Vagina (tissue), 2 donors: ENCODE results near the gene LRRC55. TPM values are rescaled to one million over a fixed set of nuclear protein-coding genes. Genes with fewer than 3 reads are reported as not detected.

Experiments used
- DNase-seq, 2 donors: peaks; one replicate each; pipeline ENCODE4 v3.0.0-alpha.2; 2017; ENCODE audit errors: extremely low spot score in 2 of 2
- H3K27ac ChIP-seq: fragments of 200-600 bp; sonication (generic); one replicate; pipeline ENCODE4 v1.5.1; 2019
- H3K27me3 ChIP-seq: fragments of 200-600 bp; sonication (generic); one replicate; pipeline ENCODE4 v1.5.1; 2019
- H3K36me3 ChIP-seq, 2 donors: fragments of 200-600 bp; sonication (generic); one replicate each; pipeline ENCODE4 v1.5.1; 2017 to 2019
- H3K4me1 ChIP-seq: fragments of 200-600 bp; sonication (generic); one replicate; pipeline ENCODE4 v1.5.1; 2019
- H3K4me3 ChIP-seq, 2 donors: fragments of 200-600 bp; sonication (generic); 1 replicate in 1 of 2; 2 replicates in 1 of 2; pipeline ENCODE4 v1.5.1; 2016 to 2019
- H3K9me3 ChIP-seq: fragments of 200-600 bp; sonication (generic); one replicate; pipeline ENCODE4 v1.5.1; 2019
- POLR2A ChIP-seq, 2 donors: fragments of 450-650 bp; IDR thresholded peaks; one replicate each; pipeline ENCODE4 v1.6.1; 2017; ENCODE audit warnings: antibody characterized with exemption in 2 of 2, mild to moderate bottlenecking in 2 of 2, moderate library complexity in 2 of 2
- POLR2AphosphoS5 ChIP-seq, 2 donors: sonication (generic); formaldehyde crosslinking; IDR thresholded peaks; one replicate each; pipeline ENCODE4 v1.9.0; 2017; ENCODE audit warnings: antibody characterized with exemption in 2 of 2, mild to moderate bottlenecking in 2 of 2, low read depth in 1 of 2; ENCODE audit not compliant: insufficient read depth in 1 of 2
- intact Hi-C: fragments of 100-400 bp; cut with DNase I; formaldehyde crosslinking; loops from one replicate; pipeline ENCODE4 v1.15.1; 2023
- total RNA-seq: library from RNA; depleted of rRNA; stranded (reverse); fragments of >200 nt; gene quantifications from one replicate; pipeline ENCODE4 v1.2.3, GENCODE V29; 2016
- TF ChIP-seq, protein P1 (sequence below), 3 experiments: fragments of 450-650 bp in 2 of 3; fragments of 200-600 bp in 1 of 3; sonication (generic) in 1 of 3; IDR thresholded peaks; one replicate each; pipeline ENCODE4 v1.5.1; 2017 to 2019; ENCODE audit warnings: antibody characterized with exemption in 3 of 3, mild to moderate bottlenecking in 2 of 3, moderate library complexity in 2 of 3

LRRC55 gene
- total RNA-seq, 1 donor from 2014 or later = 0.74 TPM

DNA sequence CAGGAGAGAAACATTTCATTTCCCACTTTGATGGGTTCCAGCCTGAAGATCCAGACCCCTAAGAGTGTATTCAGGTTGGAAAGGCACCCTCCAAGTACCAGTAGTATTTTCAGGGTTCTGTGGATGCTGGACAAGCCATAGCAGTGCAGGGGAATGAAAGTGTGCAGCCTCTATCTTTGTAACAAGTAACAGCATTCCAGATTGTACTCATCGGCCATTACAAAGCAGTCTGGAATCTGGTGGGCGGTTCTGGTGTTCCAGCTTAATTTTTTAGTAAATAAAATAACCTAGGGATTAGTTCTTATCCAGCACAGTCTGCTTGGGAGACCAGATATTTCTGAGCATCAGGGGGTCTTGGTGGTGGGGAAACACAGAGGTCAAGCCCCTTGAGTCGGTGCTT lies 32.7 kb downstream of the LRRC55 start:
- H3K27ac ChIP-seq = no peak overlapping the region
- intact Hi-C loops = no loop called here
- H3K27me3 ChIP-seq = no peaks in the 10 kb centered on the region
- TF ChIP-seq, protein P1, sequence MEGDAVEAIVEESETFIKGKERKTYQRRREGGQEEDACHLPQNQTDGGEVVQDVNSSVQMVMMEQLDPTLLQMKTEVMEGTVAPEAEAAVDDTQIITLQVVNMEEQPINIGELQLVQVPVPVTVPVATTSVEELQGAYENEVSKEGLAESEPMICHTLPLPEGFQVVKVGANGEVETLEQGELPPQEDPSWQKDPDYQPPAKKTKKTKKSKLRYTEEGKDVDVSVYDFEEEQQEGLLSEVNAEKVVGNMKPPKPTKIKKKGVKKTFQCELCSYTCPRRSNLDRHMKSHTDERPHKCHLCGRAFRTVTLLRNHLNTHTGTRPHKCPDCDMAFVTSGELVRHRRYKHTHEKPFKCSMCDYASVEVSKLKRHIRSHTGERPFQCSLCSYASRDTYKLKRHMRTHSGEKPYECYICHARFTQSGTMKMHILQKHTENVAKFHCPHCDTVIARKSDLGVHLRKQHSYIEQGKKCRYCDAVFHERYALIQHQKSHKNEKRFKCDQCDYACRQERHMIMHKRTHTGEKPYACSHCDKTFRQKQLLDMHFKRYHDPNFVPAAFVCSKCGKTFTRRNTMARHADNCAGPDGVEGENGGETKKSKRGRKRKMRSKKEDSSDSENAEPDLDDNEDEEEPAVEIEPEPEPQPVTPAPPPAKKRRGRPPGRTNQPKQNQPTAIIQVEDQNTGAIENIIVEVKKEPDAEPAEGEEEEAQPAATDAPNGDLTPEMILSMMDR (IDR thresholded peaks at IDR 0.05) = no peak
- TF ChIP-seq POLR2AphosphoS5 (IDR thresholded peaks at IDR 0.05; ENCODE audit: insufficient read depth in 1 of 2, low read depth in 1 of 2) (no peak), POLR2A (IDR thresholded peaks at IDR 0.05) (no peak)
- no peak overlapping the region for H3K4me3 ChIP-seq
- no peaks in the 10 kb centered on the region for H3K9me3 ChIP-seq
- H3K36me3 ChIP-seq = no peaks in the 10 kb centered on the region
- no peaks in the 10 kb centered on the region for H3K4me1 ChIP-seq
- DNase-seq = no peak

DNA sequence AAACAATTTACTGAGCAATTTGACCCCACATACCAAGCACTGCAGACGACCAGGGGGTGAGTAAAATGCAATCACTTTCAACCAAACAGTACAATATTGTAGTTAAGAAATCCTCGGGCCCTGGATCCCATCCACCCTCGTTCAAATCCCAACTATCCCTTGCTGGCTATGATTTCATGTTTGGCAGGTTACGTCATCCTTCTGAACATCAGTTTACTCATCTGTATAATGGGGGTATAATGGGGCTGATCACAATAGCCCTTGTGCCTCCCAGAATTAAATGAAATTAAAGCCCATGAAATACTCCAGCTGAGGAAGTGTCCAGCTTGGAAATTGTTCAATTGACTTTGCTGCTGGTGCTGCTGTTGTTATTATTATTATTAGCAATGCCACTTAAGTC lies 34.7 kb downstream of the LRRC55 start:
- H3K4me1 ChIP-seq = no peaks in the 10 kb centered on the region
- no peaks in the 10 kb centered on the region for H3K27me3 ChIP-seq
- no peaks in the 10 kb centered on the region for H3K9me3 ChIP-seq
- no peak overlapping the region for H3K4me3 ChIP-seq
- intact Hi-C loops = no loop called here
- no peak for DNase-seq
- no peaks in the 10 kb centered on the region for H3K36me3 ChIP-seq
- H3K27ac ChIP-seq = no peak overlapping the region
- TF ChIP-seq POLR2A (IDR thresholded peaks at IDR 0.05) = no peak
- TF ChIP-seq POLR2AphosphoS5 (IDR thresholded peaks at IDR 0.05; ENCODE audit: insufficient read depth in 1 of 2, low read depth in 1 of 2) = no peak
- TF ChIP-seq, protein P1 (IDR thresholded peaks at IDR 0.05) = no peak

DNA sequence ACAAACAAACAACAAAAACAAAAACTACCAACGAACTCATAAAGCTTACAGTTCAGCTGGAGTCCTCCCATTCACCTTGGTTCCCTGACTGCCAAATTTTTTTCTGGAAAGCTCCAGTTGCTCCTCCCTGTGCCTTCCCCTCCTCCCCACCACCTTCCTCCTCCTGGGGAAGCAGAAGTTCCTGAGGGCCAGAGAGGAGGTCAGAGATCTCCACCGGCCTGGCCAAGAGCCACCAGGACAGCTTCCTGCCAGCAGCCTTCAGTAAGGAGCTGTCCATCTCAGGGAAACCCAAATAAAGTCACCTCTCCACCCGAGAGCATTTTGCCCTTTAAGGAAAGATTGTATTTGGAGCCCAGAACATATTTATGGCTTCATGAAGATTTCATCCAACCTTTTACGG lies 35.3 kb downstream of the LRRC55 start:
- no peak for DNase-seq

DNA sequence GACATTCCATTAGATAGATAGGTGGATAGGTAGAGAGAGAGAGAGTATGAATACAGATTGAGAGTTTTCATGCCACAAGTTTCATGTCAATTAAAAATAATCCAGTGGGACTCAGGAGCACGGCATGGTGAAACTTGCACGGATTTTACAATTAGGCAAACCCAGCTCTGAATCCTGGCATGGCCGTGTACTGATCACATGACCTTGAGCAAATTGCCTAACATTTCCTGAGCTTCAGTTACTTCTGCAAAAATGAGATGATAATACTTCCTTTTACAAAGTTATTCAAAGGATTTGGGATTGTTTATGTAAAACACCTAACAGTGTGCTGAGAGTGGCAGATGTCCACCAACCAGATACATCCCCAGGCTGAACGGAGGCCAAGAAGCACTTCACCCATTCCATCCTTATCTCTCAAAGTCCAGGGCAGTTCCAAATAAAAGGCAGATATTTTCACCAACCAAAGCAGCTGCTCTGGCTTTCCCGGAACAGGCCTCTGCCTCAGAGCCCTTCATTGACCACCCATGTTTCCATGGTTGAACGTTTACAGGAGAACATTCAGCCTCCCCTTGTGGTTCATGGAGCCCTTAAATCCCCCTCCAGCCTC lies 37.4 kb downstream of the LRRC55 start:
- no peaks in the 10 kb centered on the region for H3K36me3 ChIP-seq
- TF ChIP-seq POLR2AphosphoS5 (IDR thresholded peaks at IDR 0.05; ENCODE audit: insufficient read depth in 1 of 2, low read depth in 1 of 2) (peak in 1 of 2 donors; percentile 45), POLR2A (IDR thresholded peaks at IDR 0.05) (no peak)
- TF ChIP-seq, protein P1 (IDR thresholded peaks at IDR 0.05) = no peak
- no peaks in the 10 kb centered on the region for H3K27me3 ChIP-seq
- H3K27ac ChIP-seq = no peak overlapping the region
- no peak for DNase-seq
- no peak overlapping the region for H3K4me3 ChIP-seq
- H3K4me1 ChIP-seq = no peaks in the 10 kb centered on the region
- H3K9me3 ChIP-seq = no peaks in the 10 kb centered on the region
- intact Hi-C loops = no loop called here

More for the DNA sequence above, 35.3 kb downstream of the LRRC55 start:
- no peaks in the 10 kb centered on the region for H3K27me3 ChIP-seq
- peak in 1 of 2 donors; percentile 54 for TF ChIP-seq POLR2AphosphoS5 (IDR thresholded peaks at IDR 0.05; ENCODE audit: insufficient read depth in 1 of 2, low read depth in 1 of 2)
- TF ChIP-seq, protein P1 (IDR thresholded peaks at IDR 0.05) = no peak
- no peak for TF ChIP-seq POLR2A (IDR thresholded peaks at IDR 0.05)
- H3K4me3 ChIP-seq = no peak overlapping the region
- H3K4me1 ChIP-seq = no peaks in the 10 kb centered on the region
- no peaks in the 10 kb centered on the region for H3K9me3 ChIP-seq
- intact Hi-C loops = no loop called here
- H3K36me3 ChIP-seq = no peaks in the 10 kb centered on the region
- no peak overlapping the region for H3K27ac ChIP-seq

DNA sequence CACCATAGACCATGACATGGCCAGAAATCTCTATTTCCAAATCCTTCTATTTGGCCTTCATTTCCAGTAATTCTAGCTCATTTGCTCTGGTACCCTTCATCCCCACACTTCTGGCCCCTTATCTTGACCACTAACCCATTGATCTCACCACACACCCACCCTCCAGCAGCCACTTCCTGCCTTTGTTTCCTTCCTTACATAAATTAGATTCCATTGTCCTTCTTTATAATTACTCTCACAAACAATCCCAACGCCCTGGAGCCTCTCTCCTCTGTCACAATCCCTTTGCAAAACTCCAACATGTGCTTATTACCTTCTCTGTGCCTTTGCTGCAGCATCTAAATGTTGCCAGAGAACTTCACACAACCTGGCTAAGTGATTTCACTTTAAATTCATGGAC lies 40.5 kb downstream of the LRRC55 start:
- H3K9me3 ChIP-seq = no peaks in the 10 kb centered on the region
- H3K4me1 ChIP-seq = no peaks in the 10 kb centered on the region
- no peaks in the 10 kb centered on the region for H3K36me3 ChIP-seq
- intact Hi-C loops = no loop called here
- no peaks in the 10 kb centered on the region for H3K27me3 ChIP-seq
- H3K4me3 ChIP-seq = no peak overlapping the region
- no peak for TF ChIP-seq POLR2AphosphoS5 (IDR thresholded peaks at IDR 0.05; ENCODE audit: insufficient read depth in 1 of 2, low read depth in 1 of 2)
- no peak for TF ChIP-seq POLR2A (IDR thresholded peaks at IDR 0.05)
- TF ChIP-seq, protein P1 (IDR thresholded peaks at IDR 0.05) = no peak
- DNase-seq = no peak
- no peak overlapping the region for H3K27ac ChIP-seq
